IPS DF 4.7 (cell line): ENCODE measurements around the gene TMEM59L.

ENCODE experiments used
- DNase-seq: peaks from one replicate; pipeline ENCODE4 v3.0.0-alpha.2; 2013; ENCODE audit warnings: low spot score; ENCODE audit errors: extremely low read depth

TMEM59L gene

DNA sequence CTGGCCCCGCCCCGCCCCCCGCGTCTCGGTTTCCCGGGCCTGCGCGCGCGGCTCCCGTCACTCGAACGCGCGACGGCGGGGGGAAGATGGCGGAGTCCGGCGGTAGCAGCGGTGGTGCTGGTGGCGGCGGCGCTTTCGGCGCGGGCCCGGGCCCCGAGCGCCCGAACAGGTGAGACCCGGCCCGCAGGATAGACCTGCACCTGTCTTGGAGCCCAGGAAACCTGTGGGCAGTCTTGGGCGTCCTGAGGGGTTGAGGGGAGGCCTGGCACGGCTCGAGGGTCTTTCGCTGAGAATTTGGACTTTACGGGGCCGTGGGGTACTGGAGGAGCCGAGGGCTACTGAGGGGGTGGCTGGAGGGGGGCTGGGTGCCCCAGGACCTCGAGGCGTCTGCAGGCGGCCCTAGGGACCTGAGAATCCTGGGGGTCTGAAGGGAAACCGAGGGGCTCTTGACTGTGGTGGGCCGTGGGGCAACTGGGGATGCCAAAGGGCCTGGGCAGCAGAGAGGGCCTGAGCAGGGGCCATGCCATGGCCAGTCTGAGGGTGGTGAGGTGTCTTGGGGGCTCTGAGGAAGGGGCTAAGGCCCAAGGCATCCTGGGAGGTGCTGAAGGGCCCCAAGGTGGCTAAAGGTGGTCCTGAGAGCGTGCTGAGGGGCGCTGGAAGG lies 24.4 kb downstream of the TMEM59L start, which contains the start of gene KLHL26:
Gene KLHL26 (plus strand): TSS at position 60 of the 661 bp plus-strand sequence. CDS start 27 bp downstream, at position 87.
- no peak for DNase-seq

DNA sequence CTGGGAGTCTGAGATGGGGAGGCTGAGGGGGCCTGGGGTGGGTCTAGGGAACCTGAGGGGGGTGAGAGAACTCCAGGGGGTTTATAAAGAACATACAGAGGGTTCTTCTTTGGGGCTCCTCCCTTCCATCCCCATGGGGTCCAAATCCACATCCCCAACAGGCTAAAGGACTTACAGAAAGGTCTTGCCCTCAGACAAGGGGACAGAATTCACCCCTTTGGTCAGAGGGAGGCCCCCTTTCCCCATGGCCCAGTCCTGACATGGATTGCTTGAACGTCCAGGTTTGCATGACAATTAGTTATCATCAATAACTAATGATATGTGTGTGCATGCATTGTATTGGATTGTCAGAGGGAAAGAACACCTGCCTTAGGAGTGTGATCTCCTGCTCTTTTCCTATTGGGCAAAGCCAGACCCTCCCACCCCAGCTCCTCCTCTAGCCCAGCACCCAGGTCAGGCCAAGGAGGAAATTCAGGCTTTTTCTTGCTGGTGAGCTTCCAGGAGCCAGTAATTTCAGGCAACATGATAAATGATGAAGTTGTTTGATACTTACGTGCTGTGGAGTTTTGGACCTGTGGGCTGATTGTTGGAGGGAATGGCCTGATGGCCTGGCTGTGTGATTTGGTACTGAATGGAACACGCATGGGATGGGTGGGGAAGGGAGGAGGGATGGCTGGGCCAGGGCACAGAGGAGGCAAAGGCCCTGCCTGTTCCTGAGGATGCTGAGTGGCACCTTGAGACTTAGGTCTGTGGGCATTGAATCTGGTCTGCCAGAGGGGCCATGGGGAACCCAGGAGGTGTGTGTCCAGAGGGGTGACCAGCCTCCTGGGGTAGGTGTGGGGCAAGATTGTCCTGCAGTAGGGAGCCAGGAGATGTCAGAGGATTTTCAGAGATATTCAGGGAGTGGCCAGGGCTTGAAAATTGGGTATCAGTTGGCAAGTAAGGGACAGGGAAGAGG lies 25.3 kb downstream of the TMEM59L start:
- no peak for DNase-seq

DNA sequence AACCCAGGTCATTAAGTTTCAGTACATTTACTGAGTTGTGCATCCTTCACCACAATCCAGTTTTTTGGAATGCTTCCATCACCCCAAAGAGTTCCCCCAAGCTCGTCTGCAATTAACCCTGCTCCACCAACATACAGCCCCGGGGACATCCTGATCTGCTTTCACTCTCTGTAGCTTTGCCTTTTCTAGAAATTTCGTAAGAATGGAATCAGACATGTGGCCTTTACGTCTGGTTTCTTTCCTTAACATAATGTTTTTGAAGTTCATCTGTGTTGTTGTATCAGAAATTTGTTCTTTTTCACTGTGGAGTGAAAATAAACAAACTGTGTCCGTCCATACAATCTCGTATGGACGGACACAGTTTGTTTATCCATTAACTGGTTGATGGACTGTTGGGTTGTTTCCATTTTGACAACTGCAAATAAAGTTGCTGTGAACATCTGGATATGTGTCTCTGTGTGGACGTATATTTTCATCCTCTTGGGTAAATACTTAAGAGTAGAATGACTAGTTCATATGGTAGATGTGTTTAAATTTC lies 27.1 kb downstream of the TMEM59L start:
- no peak for DNase-seq

DNA sequence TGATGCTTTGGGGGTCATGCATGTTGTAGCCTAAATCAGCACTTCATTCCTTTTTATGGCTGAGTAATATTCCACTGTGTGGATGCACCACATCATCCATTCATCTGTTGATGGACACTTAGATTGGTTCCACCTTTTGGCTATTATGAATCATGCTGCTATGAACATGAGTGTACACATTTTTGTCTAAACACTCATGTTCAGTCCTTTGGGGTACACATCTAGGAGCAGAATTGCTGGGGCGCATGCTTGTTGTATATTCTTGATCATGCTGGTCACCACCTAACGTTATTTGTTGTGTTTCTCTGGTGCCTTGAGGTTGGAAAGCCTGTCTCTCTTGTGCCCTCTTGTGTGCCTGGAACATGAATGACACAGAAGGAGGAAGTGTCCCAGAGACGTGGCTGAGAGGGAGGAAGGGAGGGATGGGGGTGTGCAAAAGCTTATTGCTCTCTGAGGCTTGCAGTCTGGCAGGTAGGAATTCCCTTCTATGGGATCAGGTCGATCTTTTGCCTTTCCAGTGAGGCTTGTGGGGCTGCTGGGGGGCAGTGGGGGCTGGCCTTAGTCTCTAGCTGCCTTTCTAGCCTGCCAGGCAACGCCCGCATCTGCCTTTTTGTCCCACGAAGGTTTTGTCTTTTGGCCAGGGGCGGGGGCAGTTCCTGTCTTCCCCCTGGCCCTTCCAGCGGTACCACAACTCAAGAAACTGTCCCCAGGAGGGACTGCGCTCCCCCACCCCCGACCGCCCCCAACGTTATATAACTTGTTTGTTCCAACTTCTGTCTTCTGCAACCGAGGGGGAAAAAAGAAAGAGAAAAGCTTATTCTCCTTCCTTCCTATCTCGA lies 31.7 kb downstream of the TMEM59L start:
- DNase-seq: no peak

DNA sequence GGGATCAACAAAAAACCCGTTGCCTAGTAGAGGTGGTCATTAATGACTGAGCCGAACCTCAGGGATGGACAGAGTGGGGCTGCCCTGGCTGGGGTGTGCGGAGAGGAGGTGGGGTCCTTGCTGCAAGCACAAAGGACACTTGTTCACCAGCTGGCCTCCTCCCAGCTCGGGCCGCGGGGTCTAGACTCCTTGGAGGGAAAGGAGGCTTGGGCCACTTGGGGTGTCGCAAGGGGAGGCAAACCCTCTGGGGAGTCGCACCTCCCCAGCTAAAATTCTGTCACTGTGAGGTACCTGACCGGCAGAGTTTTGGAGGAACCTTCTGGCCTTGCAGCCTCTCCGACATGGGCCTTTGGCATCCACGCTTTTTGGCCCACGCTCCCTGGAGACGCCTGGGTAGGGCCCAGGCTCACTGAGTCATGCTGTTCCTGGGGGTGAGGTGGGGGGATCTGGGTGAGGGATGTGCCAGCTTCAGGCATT lies 32.4 kb downstream of the TMEM59L start:
- no peak for DNase-seq

DNA sequence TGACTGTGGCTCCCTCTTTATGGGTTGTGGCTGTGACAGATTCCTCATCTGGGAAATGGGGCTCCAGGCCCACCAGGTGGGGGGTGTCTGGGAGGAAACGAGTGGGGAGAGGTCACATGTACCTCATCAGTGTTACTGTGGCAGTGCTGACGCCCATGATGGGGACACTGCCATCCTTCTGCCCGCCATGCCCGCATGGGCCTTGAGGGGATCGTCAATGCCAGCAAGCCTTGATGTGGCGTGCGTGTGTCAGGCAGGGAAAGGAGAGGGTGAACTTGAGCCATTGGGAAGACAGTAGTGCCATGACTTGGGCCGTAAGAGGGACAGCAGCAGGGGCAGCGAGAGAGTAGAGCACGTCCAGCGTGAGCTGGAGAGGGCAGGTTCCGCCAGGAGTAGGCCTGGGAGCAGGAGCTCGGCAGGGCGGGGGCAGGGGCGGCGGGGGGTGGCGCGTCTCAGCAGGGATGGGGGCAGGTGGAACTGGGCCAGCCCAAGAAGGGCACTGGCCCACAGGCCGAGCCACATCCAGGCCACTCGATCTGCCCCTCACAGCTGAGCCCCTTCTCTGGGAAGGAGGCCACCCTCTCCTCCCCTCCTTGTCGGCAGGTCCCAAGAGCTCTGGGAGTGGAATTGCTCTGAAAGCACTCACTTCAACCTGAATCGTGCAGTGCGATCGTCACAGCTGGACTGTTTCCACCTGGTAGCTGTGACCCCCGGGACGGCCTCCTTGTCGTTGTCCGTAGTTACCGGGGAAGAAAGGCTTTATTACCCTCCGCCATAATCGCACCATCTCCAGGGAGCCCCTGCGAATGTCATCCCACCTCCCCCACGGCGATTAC lies 34.1 kb downstream of the TMEM59L start:
- DNase-seq: no peak

DNA sequence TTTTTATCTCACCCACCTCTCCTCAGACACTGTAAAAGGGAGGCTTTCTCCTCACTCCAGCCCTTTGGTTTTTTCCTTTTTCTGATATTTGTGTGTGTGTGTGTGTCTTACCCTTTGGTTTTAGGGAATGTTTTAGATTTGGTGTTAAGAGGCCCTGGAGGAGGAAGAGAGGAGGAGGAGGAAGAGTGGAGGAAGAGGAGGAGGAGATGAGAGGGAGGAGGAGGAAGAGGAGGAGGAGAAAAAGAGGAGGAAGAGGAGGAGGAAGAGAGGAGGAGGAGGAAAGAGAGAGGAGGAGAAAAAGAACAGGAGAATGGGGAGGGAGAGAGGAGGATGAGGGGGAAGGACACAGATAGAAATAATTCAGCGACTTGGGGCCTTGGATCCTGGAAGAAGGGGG lies 34.7 kb downstream of the TMEM59L start:
- no peak for DNase-seq

DNA sequence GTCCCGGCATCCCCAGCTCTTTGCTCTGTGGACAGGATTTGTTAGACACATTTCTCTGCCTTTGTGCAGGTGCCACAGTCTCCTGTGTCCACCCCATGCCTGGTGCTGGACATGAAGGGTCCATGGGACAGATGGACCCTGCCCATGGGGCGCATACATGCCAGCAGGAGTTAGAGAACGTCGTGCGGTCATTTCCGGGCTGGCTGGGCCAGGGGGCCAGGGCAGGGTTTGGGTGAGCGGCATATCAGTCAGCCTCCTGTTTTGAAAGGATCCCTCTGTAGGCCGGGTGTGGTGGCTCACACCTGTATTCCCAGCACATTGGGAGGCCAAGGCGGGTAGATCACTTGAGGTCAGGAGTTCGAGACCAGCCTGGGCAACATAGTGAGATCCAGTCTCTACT lies 35.1 kb downstream of the TMEM59L start:
- no peak for DNase-seq

DNA sequence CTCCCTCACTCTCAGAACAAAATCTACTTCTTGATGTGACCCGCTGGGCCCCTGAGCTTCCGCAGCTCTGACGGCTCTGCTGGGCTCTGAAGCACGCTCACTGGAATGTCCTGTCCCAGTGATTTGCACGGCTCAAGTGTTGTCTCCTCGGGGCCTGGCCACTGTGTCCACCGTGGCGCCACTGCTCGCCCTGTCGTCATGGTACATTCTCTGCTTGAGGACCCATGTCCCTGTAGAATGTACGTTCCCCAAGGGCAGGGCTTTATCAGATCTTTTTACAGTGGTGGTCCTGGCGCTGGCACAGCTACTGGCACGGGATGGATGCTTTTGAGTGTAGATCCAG lies 36.3 kb downstream of the TMEM59L start:
- DNase-seq: no peak

DNA sequence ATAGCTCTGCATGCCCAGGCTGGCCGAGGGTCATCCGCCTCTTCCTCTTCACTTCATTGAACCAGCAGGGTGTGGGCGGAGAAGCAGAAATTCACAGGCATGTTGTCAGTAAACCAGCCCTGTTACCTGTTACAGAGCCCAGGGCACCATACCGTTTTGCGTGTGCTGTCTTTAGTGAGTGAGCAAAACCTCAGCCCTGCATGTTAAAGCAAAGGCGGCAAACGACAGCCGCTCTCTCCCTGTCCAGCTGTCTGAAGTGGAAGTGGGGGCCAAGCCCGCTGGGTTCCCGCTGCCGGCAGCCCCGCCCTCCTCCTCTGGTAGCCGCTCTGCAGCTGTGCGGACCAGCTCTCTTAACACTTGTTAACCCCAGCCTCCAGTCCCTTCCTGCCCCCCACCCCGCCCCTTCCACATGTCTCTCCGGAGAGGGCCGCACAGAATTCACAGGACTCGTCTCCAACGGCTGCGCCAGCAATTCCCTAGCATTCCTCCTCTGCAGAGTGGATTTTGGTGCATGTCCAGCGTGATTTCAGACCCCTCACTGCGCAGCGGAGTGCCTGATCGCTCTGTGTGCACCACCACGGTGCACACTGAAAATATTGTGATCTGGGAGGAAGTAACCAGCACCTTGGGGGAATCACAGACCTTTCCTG lies 36.8 kb downstream of the TMEM59L start:
- no peak for DNase-seq

DNA sequence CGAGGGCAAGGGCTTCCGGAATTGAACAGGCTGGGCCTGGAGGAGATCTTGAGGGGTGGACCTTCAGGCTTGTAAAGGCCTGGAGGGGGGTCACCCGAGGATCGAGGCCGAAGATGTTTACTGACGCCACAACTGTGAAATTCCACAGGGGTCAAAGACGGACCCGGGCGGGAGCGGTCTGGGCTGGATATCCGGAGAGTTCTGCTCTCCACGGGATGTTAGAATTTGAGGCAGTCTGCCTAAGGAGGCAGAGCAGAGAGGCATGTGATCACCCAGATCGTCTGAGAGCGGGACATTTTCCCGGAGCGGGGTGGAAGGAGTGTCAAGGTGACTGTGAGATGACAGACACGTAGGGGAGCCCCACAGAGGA lies 37.3 kb downstream of the TMEM59L start:
- DNase-seq: no peak

DNA sequence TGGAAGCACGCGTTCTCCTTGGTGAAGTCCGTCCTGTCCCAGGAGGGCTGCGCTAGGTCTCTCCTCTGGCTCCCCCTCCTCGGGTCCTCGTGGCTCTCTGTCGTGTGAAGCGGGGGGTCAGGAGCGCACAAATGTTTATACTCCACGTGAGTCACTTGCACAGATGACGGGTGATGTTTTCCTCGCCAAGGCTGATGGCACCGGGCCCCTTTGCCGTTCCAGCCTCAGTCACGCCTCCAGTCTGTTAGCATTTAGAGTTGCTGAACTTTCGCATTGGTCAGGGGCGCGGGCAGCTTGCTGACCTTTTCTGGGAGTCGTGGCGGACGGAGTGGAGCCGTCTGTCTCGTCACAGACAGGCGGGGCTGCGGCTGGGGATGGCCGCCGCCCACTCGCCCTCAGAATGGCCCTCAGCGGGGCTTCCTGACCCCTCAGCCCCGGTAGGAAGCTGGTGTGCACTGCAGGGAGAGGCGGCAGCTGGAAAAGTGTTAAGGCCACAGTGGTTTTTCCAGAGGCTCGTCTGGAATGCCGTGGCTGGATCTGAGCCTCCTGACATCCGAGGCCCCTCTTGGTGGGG lies 37.9 kb downstream of the TMEM59L start:
- no peak for DNase-seq

DNA sequence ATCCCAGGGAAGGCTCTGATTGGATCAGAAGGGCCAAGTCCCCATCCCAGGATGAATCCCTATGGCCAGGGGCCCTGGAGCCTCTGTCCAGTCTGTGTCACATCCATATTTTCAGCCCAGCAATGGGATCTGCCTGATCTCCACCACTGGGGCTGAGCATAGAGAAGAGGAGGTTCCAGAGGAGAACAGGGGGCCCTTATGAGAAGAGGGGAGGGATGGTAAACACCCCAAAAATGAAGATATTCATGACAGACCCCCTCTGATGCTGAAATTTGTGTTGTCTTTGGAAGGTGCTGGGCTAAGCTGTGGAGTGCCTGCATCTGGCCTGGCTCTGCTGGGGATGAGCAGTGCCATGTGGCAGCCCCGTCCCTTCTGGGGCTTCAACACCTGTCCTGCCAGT lies 38.6 kb downstream of the TMEM59L start:
- no peak for DNase-seq

DNA sequence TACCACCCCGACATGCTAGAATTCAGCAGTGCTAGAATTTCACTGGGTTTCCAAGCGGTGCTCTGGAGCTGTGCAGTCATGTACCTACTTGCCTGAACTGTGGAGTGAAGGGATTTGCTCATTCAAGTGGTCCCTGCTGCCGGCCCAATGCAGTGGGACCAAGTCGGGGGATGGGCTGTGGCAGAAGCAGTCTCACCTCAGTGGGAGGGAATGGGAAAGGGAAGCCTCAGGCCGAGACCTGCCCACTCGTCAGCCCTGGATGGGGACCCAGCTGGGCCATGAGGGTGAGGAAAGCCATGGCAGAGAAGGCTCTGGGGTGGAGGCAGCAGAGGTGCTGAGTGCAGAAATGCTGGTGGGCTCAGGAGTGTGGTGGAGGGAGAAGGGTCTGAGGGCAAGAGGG lies 39.1 kb downstream of the TMEM59L start:
- DNase-seq: no peak

DNA sequence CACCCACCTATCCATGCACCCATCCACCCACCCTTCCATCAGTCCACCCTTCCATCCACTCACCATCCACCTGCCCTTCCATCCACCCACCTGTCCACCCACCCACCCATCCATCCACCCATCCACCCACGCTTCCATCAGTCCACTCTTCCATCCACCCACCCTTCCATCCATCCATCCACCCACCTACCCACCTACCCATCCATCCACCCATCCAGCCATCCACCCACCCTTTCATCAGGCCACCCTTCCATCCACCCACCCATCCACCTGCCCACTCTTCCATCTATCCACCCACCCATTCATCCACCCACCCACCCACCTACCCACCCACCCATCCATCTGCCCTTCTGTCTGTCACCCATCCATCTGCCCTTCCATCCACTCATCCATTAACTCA lies 41.2 kb downstream of the TMEM59L start:
- DNase-seq: no peak

DNA sequence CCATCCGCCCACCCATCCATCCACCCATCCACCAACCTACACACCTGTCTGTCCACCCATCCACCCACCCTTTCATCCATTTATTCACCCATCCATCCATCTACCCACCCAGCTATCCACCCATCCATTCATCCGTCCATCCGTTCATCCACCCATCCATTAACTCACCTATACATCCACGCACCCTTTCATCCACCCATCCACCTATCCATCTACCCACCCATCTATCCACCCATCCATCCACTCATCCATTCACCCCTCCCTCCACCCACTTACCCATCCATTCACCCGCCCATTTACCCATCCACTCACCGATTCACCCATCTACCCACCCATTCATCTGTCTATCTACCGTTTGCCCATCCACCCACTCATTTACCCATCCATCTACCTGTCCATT lies 41.8 kb downstream of the TMEM59L start:
- DNase-seq: no peak

DNA sequence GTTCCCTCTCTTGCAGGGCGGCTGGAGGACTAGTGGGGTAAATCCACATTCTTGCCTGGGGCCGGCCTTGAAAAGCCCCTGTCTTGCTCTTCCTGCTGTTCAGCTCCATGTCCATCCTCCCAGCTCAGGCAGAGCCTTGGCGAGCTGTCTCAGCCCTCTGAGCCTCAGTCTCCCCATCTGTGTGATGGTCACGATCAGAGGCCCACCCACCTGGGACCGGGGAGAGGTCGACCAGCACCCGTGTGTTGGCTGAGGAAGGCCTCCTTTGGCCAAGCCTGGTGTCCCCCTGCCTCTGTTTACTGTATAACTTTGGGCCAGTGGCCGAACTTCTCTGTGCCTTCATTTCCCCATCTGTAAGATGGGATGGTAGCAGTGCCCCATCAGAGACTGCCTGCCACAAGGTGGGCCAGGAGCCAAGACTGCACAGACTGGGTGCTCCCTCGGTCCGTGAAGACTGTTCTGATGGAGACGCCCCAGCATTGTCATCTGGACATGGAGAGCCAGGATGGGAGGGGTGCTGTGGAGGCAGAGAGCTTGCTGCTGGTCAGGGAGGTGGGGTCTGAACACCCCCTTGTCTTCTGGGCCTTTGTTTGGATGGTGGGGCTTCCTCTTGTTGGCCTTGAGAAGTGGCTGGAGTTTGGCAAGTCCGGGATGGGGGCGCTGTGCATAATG lies 42.6 kb downstream of the TMEM59L start:
- DNase-seq: no peak

DNA sequence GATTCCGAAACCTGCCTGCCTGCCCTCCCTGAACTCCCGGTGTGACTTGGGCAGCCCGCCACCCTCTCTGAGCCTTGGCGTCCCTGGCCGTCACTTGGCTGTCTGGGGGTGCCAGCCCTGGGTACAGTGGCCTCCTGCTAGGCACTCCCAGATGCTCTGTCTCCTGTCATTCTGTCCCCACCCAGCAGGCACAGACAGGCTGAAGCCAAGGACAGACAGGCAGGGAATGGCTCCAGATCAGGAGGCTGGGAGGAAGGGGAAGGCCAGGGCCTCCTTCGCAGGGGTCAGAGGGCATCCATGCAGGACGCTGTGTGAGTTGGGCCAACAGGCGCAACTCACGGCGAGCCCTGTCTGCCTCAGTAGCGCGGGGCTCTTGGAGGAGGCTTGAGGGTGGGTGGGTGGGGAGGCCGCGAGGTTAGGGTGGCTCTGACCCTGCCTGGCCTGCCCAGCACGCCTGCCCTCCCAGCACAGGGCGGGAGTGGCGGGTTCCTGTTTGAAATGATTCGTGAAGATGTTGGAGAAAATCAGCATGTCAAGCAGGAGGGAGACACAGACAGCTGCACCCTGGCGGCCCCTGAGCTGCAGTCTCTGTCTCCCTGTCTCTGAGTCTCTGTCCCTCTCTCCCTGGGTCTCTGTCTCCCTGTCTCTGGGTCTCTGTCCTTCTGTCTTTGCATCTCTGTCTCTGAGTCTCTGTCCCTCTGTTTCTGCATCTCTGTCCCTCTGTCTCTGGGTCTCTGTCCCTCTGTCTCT lies 43.8 kb downstream of the TMEM59L start:
- DNase-seq: no peak
